Naive thymus-derived CD8-positive, alpha-beta T cell (primary cell): ENCODE data around the gene HRNR. TPM values are rescaled to one million over a fixed set of nuclear protein-coding genes. Genes with fewer than 3 reads are reported as not detected.
"Not testable (repeated sequence)": the region's sequence is repeated elsewhere in the genome, so short reads cannot be mapped to it uniquely, and the experiment has no call there.

Experiments
- ATAC-seq, 2 donors: fragments of 150-1000 bp; cut with Tn5 transposase in 1 of 2; sonication (Bioruptor Pico), chemical (Tn5 transposase) in 1 of 2; 1 replicate in 1 of 2; 2 replicates in 1 of 2; pipeline ENCODE4 v1.10.0; 2021; ENCODE audit warnings: mild to moderate bottlenecking in 2 of 2, moderate library complexity in 2 of 2
- POLR2A ChIA-PET: fragments of 350-600 bp; sonication (Branson Sonifier 250); formaldehyde crosslinking; loops from one replicate; lab custom pipeline; 2021; ENCODE audit warnings: antibody characterized with exemption; lab: Charles Lee
- DNase-seq, 10 donors: peaks; one replicate each; pipeline versions ENCODE4 v3.0.0 to v3.0.0-alpha.2; 2020 to 2022
- H3K27ac Mint-ChIP-seq, 10 donors: one replicate each; pipeline ENCODE4 v1.8.0; 2020 to 2022; ENCODE audit warnings: mild to moderate bottlenecking in 10 of 10, mixed read lengths in 10 of 10, moderate library complexity in 4 of 10, inconsistent platforms in 1 of 10
- H3K27me3 Mint-ChIP-seq, 5 donors: one replicate each; pipeline ENCODE4 v1.8.0; 2021 to 2022; ENCODE audit warnings: mixed read lengths in 5 of 5
- H3K36me3 Mint-ChIP-seq, 3 donors: one replicate each; pipeline ENCODE4 v1.8.0; 2020 to 2022; ENCODE audit warnings: mixed read lengths in 3 of 3, mild to moderate bottlenecking in 2 of 3, inconsistent platforms in 1 of 3
- H3K4me1 Mint-ChIP-seq, 4 donors: one replicate each; pipeline ENCODE4 v1.8.0; 2021 to 2022; ENCODE audit warnings: mixed read lengths in 4 of 4
- H3K4me3 Mint-ChIP-seq, 10 donors: one replicate each; pipeline ENCODE4 v1.8.0; 2020 to 2022; ENCODE audit warnings: mild to moderate bottlenecking in 10 of 10, mixed read lengths in 10 of 10, moderate library complexity in 6 of 10, inconsistent platforms in 1 of 10
- H3K9me3 Mint-ChIP-seq, 9 donors: one replicate each; pipeline ENCODE4 v1.8.0; 2020 to 2022; ENCODE audit warnings: mixed read lengths in 9 of 9, mild to moderate bottlenecking in 3 of 9, inconsistent platforms in 1 of 9, moderate library complexity in 1 of 9
- polyA plus RNA-seq, 3 donors: library from polyadenylated mRNA; unstranded; fragments of 300-500 nt; fragmentation: Illumina TruSeq; gene quantifications; one replicate each; pipeline ENCODE4 v1.2.3, GENCODE V29; 2021
- total RNA-seq, 8 experiments: library from RNA in 2 of 8; stranded (reverse) in 2 of 8; gene quantifications; one replicate each; pipeline ENCODE4 v1.2.3 and lab custom pipeline; 2021 to 2026

HRNR gene
- total RNA-seq = under 1 TPM in 1 of 2 experiments, not detected in 1; 0.10 TPM
- under 1 TPM in 1 of 3 donors, not detected in 2; 0.03 TPM for polyA plus RNA-seq
- 0 to 0.19 (median 0) reads per million in 6 experiments for total RNA-seq (lab: John Stamatoyannopoulos, UW)

DNA sequence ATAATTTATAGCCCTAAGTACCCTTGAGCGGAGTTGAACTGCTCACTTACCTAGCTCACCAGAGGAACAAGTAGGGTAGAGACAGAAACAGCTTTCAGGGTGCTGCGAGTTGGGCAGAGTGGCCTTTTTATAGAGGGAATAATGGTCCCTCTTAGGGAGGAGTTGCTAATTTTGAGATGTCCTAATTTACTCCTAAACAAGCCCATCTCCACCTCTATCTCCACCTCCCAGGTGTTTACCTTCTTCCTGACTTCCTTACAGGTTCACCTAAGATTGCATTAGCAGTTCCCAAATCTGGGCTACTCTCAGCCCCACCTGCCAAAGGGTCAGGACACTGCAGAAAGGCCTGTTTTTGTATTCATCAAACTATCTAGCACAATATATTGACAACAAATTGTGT lies at the start of gene HRNR:
TSS of gene HRNR (minus strand) at position 101 of the 400 bp plus-strand sequence. CDS start 940 bp downstream, outside the sequence.
- peaks cover 0 to 7% (median 0%) of the 10 kb centered on the region in 9 donors for H3K9me3 Mint-ChIP-seq
- H3K4me3 Mint-ChIP-seq = no peak within 1 kb of the TSS
- peaks cover 3 to 24% (median 7%) of the 10 kb centered on the region in 5 donors for H3K27me3 Mint-ChIP-seq
- no peak for DNase-seq
- H3K27ac Mint-ChIP-seq = no peak within 1 kb of the TSS
- POLR2A ChIA-PET = no interaction called here
- H3K4me1 Mint-ChIP-seq = no peaks in the 10 kb centered on the region
- ATAC-seq = no peak
- peaks cover 0 to 7% (median 3%) of the 10 kb centered on the region in 3 donors for H3K36me3 Mint-ChIP-seq

DNA sequence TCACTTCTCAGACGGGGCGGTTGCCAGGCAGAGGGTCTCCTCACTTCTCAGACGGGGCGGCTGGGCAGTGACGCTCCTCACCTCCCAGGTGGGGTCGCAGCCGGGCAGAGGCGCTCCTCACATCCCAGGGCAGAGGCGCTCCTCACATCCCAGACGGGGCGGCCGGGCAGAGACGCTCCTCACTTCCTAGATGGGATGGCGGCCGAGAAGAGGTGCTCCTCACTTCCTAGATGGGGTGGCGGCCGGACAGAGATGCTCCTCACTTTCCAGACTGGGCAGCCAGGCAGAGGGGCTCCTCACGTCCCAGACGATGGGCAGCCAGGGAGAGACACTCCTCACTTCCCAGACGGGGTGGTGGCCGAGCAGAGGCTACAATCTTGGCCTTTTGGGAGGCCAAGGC lies 32.4 kb upstream of the HRNR start:
- Mint-ChIP-seq H3K9me3 (peaks cover 0 to 29% (median 11%) of the 10 kb centered on the region in 9 donors), H3K36me3 (peaks cover 3 to 17% (median 9%) of the 10 kb centered on the region in 3 donors)
- H3K27me3 Mint-ChIP-seq, H3K4me3 Mint-ChIP-seq, DNase-seq, POLR2A ChIA-PET, ATAC-seq, H3K4me1 Mint-ChIP-seq, H3K27ac Mint-ChIP-seq: not testable (repeated sequence)

DNA sequence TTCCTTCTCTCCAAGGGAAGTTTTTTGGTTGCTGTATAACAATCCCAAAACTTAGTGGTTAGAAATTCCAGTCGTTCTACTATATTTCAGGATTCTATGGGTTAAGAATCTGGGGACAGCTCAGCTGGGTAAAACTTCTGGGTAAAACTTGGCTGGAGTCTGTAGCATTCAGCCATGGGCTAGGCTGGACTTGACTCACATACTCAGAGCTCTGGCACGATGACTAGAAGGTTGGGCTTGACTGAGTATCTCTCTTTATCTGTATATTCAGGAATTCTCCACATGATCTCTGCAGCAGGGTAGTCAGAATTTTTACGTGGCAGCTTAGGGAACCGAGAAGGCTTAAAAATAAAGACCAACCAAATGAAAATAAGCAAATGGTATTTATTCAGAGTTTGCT lies 28.2 kb upstream of the HRNR start:
- ATAC-seq = no peak
- peaks cover 0 to 9% (median 4%) of the 10 kb centered on the region in 5 donors for H3K27me3 Mint-ChIP-seq
- H3K9me3 Mint-ChIP-seq = peaks cover 0 to 3% (median 0%) of the 10 kb centered on the region in 9 donors
- POLR2A ChIA-PET = no interaction called here
- no peaks in the 10 kb centered on the region for H3K36me3 Mint-ChIP-seq
- no peaks in the 10 kb centered on the region for H3K4me1 Mint-ChIP-seq
- no peak overlapping the region for H3K4me3 Mint-ChIP-seq
- H3K27ac Mint-ChIP-seq = no peak overlapping the region
- DNase-seq = no peak

DNA sequence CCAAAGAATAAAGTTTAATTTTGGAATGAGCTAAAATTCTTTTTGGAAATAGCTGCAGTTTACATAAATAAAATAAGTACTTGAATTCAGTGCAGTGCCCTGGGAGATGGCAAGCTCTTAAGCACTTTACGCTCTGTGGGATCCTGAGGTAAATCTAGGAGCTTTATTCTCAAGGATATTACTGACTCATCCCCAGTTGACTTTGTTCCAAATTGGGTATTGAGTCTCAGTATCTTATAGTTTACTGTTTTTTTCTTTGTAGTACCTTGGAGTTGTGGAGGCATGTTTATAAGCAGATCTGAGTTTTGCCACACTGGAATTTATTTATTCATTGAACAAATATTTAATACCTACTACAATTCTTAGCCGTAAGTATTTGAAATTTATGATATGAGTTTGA lies 27.4 kb upstream of the HRNR start:
- Mint-ChIP-seq H3K27me3 (peaks cover 0 to 16% (median 5%) of the 10 kb centered on the region in 5 donors), H3K4me3 (no peak overlapping the region)

DNA sequence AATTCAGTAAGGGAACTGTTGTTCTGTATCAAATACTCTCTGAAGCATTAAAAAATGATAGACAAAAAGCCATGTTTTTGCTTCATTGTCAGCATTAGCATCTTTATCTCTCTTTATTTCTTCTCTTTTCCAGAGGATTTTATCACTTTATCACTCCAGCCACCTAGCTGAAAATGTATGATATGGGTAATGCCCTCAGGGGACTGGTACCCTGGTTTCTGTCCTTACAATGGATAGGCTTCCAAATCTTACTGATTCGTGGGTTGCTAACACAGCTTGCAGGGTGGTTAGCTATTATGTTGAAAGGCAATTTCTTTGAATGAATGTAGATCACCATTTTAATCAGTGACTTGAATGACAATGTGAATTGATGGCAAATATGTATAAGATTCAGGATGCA lies 23.3 kb upstream of the HRNR start:
- DNase-seq = no peak
- H3K4me3 Mint-ChIP-seq = no peak overlapping the region
- no peak for ATAC-seq
- no peaks in the 10 kb centered on the region for H3K4me1 Mint-ChIP-seq
- H3K27ac Mint-ChIP-seq = no peak overlapping the region
- no peaks in the 10 kb centered on the region for H3K36me3 Mint-ChIP-seq
- H3K27me3 Mint-ChIP-seq = peaks cover 2 to 25% (median 5%) of the 10 kb centered on the region in 5 donors
- POLR2A ChIA-PET = no interaction called here
- peaks cover 0 to 3% (median 0%) of the 10 kb centered on the region in 9 donors for H3K9me3 Mint-ChIP-seq

More for the DNA sequence above, 27.4 kb upstream of the HRNR start:
- peaks cover 0 to 1% (median 0%) of the 10 kb centered on the region in 9 donors for H3K9me3 Mint-ChIP-seq
- H3K27ac Mint-ChIP-seq = no peak overlapping the region
- no peaks in the 10 kb centered on the region for H3K4me1 Mint-ChIP-seq
- no peaks in the 10 kb centered on the region for H3K36me3 Mint-ChIP-seq
- POLR2A ChIA-PET = no interaction called here
- ATAC-seq = no peak
- no peak for DNase-seq

DNA sequence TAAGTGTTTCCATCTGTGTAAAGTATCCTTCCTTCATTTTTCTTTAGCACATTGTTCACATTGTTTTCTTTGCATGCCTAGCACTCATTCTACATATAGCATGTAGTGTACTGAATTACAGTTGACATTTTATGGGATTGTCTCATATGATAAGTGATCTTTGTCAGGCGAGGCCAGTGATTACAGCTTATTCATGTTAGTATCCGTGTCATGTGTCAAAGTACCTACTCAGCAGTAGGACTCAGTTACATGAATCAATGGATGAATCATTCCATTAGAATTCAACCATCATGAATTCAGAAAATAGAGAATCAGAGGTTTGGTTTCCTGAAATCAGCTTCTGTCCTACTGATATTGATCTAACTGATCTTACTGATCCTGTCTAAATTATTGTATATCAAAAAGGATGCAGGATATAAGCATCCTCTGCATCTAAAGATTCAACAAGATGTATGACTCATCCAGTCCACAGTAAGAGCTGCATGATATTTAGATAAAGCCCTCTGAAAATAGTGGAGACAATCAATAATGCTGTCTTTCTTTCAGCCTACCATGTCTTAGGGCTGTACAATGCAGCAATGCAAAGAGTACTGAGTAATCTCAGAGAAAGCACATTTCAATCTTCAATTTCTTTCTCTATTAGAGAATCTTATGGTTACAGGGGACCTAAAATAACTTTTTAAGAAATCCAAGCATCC lies 20.7 kb upstream of the HRNR start:
- no peak for ATAC-seq
- Mint-ChIP-seq H3K4me3 (no peak overlapping the region), H3K27ac (no peak overlapping the region), H3K27me3 (peaks cover 3 to 46% (median 8%) of the 10 kb centered on the region in 5 donors), H3K4me1 (no peaks in the 10 kb centered on the region), H3K9me3 (peaks cover 0 to 8% (median 0%) of the 10 kb centered on the region in 9 donors), H3K36me3 (peaks cover 0 to 10% (median 0%) of the 10 kb centered on the region in 3 donors)
- no peak for DNase-seq
- POLR2A ChIA-PET = no interaction called here

DNA sequence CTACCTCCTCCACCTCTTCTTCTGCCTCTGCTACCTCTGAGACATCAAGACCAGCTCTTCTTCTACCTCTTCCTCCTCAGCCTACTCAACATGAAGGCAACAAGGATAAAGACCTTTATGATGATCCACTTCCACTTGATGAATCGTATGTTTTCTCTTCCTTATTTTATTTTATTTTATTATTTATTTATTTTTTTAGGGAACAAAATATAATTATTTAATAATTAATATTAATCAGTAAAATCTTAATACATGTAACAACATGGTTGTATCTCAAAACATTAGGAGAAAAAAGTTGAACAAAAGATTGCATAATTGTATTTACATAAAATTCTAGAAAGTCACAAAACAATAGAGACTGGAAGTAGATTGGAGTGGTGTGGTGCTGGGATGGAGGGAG lies 13.1 kb upstream of the HRNR start:
- Mint-ChIP-seq H3K36me3 (peaks cover 0 to 14% (median 7%) of the 10 kb centered on the region in 3 donors), H3K27me3 (peaks cover 10 to 42% (median 22%) of the 10 kb centered on the region in 5 donors), H3K27ac (no peak overlapping the region), H3K4me1 (peaks cover 0 to 1% (median 0%) of the 10 kb centered on the region in 4 donors), H3K4me3 (no peak overlapping the region), H3K9me3 (peaks cover 0 to 8% (median 5%) of the 10 kb centered on the region in 9 donors)
- no peak for DNase-seq
- ATAC-seq = no peak
- POLR2A ChIA-PET = no interaction called here

DNA sequence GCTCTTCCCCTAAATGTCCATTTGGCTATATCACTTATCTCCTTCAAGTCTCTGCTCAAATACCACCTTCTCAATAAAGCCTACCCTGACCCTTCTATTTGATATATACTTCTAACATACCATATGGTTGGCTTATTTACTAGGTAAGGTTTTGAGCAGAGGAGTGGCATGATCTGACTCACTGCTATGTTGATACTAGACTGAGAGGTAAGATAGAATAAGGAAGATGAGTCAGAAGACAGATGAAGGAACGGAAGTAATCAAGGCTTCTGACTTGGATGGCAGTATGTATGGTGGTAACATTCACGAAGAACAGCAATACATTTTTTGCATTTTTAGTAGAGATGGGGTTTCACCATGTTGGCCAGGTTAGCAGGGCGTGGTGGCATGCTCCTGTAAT lies 4.8 kb upstream of the HRNR start:
- Mint-ChIP-seq H3K27me3 (peaks cover 0 to 13% (median 5%) of the 10 kb centered on the region in 5 donors), H3K4me1 (no peaks in the 10 kb centered on the region), H3K4me3 (no peak overlapping the region), H3K36me3 (no peaks in the 10 kb centered on the region), H3K9me3 (no peaks in the 10 kb centered on the region), H3K27ac (no peak overlapping the region)
- ATAC-seq (no peak), DNase-seq (no peak)
- POLR2A ChIA-PET = no interaction called here

DNA sequence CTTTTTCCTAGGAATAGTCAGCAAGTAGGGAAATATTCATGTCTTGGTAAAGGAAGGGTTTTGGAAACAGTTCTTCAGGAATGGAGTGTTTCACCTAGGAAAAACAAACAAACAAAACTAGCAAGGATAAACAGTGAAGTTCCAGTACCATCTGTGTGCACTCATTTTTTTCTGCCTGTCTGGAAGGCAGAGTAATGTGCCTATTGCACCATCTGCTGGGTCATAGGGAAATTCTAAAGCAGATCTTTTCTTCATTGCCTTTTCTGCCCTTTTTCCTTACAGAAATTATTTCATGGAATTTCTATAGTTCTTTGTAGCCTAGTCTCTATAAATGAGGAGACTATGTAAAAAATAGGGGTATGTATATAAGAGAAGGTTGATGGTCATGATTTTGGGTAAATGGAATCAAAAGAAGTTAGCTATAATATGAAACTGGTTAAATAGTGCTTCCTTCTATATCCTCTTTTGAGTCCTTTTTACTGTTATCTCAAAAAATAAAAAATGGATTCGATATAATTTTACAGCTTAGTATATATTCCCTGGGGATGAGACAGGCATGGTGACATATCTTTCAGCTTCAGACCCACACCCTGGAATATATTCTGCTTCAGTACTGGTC lies 3.4 kb upstream of the HRNR start:
- H3K4me3 Mint-ChIP-seq = no peak overlapping the region
- H3K9me3 Mint-ChIP-seq = no peaks in the 10 kb centered on the region
- H3K36me3 Mint-ChIP-seq = no peaks in the 10 kb centered on the region
- POLR2A ChIA-PET = no interaction called here
- H3K27ac Mint-ChIP-seq = no peak overlapping the region
- no peak for DNase-seq
- no peak for ATAC-seq
- H3K4me1 Mint-ChIP-seq = no peaks in the 10 kb centered on the region
- peaks cover 0 to 9% (median 5%) of the 10 kb centered on the region in 5 donors for H3K27me3 Mint-ChIP-seq

DNA sequence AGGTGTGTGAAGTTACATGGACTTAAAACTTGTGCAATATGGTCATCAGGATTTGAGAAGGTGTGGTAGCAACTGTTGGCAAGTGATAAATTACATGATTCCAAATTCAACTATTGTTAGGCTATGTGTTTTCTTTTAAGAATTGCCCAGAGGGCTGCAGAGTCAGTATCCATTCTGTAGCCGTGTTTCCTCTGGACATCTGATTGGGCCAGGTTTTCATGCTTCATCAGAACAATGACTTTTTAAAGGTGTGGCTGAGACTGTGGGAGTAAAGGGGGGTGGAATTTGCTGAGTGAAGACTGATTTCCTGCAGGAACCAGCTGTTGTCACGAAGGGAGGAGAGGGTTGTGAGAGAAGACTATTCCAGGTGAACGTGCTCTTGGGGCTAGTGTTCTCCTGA lies 1.7 kb upstream of the HRNR start:
- Mint-ChIP-seq H3K4me3 (no peak overlapping the region), H3K27ac (no peak overlapping the region)

DNA sequence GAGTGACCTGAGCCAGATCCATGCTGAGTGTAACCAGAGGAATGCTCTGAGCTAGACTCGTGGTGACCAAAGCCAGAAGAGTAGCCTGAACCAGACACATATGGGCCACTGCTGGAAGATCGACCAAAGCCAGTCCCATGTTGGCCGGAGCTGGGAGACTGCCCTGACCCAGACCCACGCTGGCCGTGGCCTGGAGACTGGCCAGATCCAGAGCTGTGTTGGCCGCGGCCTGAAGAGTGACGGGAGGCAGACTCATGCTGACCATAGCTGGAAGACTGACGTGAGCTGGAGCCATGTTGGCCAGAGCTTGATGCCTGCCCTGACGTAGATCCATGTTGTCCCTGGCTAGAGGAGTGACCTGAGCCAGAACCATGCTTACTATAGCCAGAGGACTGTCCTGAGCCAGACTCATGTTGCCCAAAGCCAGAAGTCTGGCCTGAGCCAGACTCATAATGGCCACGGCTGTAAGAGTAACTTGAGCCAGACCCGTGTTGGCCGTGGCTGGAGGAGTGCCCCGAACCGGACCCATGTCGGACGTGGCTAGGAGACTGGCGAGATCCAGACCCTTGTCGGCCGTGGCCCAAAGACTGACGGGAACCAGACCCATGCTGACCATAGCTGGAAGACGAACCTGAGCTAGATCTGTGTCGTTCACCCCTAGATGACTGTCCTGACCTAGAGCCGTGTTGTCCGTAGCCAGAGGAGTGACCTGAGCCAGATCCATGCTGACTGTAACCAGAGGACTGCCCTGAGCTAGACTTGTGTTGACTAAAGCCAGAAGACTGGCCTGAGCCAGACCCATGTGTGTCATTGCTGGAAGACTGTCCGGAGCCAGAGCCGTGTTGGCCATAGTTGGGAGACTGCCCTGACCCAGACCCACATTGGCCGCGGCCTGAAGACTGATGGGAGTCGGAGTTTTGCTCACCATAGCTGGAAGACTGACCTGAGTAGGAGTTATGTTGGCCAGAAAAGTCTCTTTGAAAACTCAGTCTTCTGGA lies 3.5 kb downstream of the HRNR start:
- POLR2A ChIA-PET = no interaction called here
- no peaks in the 10 kb centered on the region for H3K4me1 Mint-ChIP-seq
- H3K4me3 Mint-ChIP-seq = no peak overlapping the region
- peaks cover 2 to 21% (median 3%) of the 10 kb centered on the region in 5 donors for H3K27me3 Mint-ChIP-seq
- peaks cover 0 to 7% (median 4%) of the 10 kb centered on the region in 3 donors for H3K36me3 Mint-ChIP-seq
- DNase-seq = peak in 1 of 10 donors; percentile 62
- H3K27ac Mint-ChIP-seq = peak overlapping the region in 1 of 10 donors; percentile 50
- ATAC-seq = no peak
- peaks cover 0 to 7% (median 0%) of the 10 kb centered on the region in 9 donors for H3K9me3 Mint-ChIP-seq

More for the DNA sequence above, 1.7 kb upstream of the HRNR start:
- H3K27me3 Mint-ChIP-seq = peaks cover 1 to 12% (median 4%) of the 10 kb centered on the region in 5 donors
- POLR2A ChIA-PET = no interaction called here
- no peaks in the 10 kb centered on the region for H3K36me3 Mint-ChIP-seq
- H3K9me3 Mint-ChIP-seq = peaks cover 0 to 2% (median 0%) of the 10 kb centered on the region in 9 donors
- DNase-seq (no peak), ATAC-seq (no peak)
- H3K4me1 Mint-ChIP-seq = no peaks in the 10 kb centered on the region

DNA sequence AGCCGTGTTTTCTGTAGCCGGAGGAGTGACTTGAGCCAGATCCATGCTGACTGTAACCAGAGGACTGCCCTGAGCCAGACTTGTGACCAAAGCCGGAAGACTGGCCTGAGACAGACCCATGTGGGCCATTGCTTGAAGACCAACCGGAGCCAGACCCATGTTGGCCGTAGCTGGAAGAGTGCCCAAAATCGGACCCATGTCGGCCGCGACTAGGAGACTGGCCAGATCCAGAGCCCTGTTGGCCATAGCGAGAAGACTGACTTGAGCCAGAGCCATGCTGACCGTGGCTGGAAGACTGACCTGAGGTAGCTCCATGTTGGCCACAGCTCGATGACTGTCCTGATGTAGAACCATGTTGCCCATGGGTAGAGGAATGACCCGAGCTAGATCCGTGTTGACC lies 4.6 kb downstream of the HRNR start:
- H3K27me3 Mint-ChIP-seq = peaks cover 0 to 19% (median 2%) of the 10 kb centered on the region in 5 donors
- H3K4me1 Mint-ChIP-seq, H3K27ac Mint-ChIP-seq, DNase-seq, POLR2A ChIA-PET, H3K36me3 Mint-ChIP-seq, ATAC-seq, H3K4me3 Mint-ChIP-seq, H3K9me3 Mint-ChIP-seq: not testable (repeated sequence)
